ENCODE measurements around the gene GPBAR1. TPM values are rescaled to one million over a fixed set of nuclear protein-coding genes. Genes with fewer than 3 reads are reported as not detected.
A peak's percentile ranks its signal among the peaks of the same experiment; 100 is the strongest.

GPBAR1 gene
- total RNA-seq, 4 donors from 2014 or later: 4.6 to 37.8 (median 13.5) TPM

- TF ChIP-seq CTCF (IDR thresholded peaks at IDR 0.05) (no peak), EP300 (IDR thresholded peaks at IDR 0.05) (no peak), POLR2A (IDR thresholded peaks at IDR 0.05) (no peak)
- no peak for DNase-seq (ENCODE audit: low spot score in 2 of 2)
- WGBS, 2 donors: 82 to 84% methylated on average over 4 of the region's 4 CpGs
- no peak overlapping the region for H3K27ac ChIP-seq
- H3K27me3 ChIP-seq: no peaks in the 10 kb centered on the region
- no peaks in the 10 kb centered on the region for H3K36me3 ChIP-seq
- no peaks in the 10 kb centered on the region for H3K9me3 ChIP-seq
- H3K4me3 ChIP-seq: no peak overlapping the region
- peaks cover 0 to 25% (median 0%) of the 10 kb centered on the region in 4 donors for H3K4me1 ChIP-seq
Measured at GRCh38 chr2:218300141-218300540, 39.3 kb downstream of the GPBAR1 start.

GRCh38 chr2:218301176-218301819 is 40.5 kb downstream of the GPBAR1 start:
- Histone ChIP-seq H3K36me3 (no peaks in the 10 kb centered on the region), H3K27me3 (no peaks in the 10 kb centered on the region), H3K4me3 (no peak overlapping the region), H3K27ac (peak overlapping the region in 1 of 4 donors; percentile 41), H3K4me1 (peaks cover 0 to 25% (median 0%) of the 10 kb centered on the region in 4 donors), H3K9me3 (no peaks in the 10 kb centered on the region)
- TF ChIP-seq POLR2A (IDR thresholded peaks at IDR 0.05): no peak
- peak in 1 of 2 donors; percentile 52 for TF ChIP-seq EP300 (IDR thresholded peaks at IDR 0.05)
- peak; percentile 95 to 97 (median 96) for TF ChIP-seq CTCF (IDR thresholded peaks at IDR 0.05)
- DNase-seq (ENCODE audit: low spot score in 2 of 2): peak; percentile 81 to 95
- WGBS, 2 donors: 8 to 11% methylated on average over 9 of the region's 9 CpGs

- H3K4me3 ChIP-seq: no peak overlapping the region
- no peaks in the 10 kb centered on the region for H3K27me3 ChIP-seq
- no peaks in the 10 kb centered on the region for H3K36me3 ChIP-seq
- no peak for DNase-seq (ENCODE audit: low spot score in 2 of 2)
- no peak overlapping the region for H3K27ac ChIP-seq
- 67 to 68% methylated on average over 5 of the region's 5 CpGs for WGBS, 2 donors
- no peaks in the 10 kb centered on the region for H3K9me3 ChIP-seq
- TF ChIP-seq CTCF (IDR thresholded peaks at IDR 0.05) (no peak), POLR2A (IDR thresholded peaks at IDR 0.05) (no peak), EP300 (IDR thresholded peaks at IDR 0.05) (no peak)
- peaks cover 0 to 6% (median 0%) of the 10 kb centered on the region in 4 donors for H3K4me1 ChIP-seq
Measured at GRCh38 chr2:218305383-218305782, 44.6 kb downstream of the GPBAR1 start.

- no peak for DNase-seq (ENCODE audit: low spot score in 2 of 2)
- WGBS, 2 donors: 82 to 86% methylated on average over 9 of the region's 9 CpGs
- no peak overlapping the region for H3K27ac ChIP-seq
- peaks cover 0 to 1% (median 0%) of the 10 kb centered on the region in 4 donors for H3K4me1 ChIP-seq
- no peaks in the 10 kb centered on the region for H3K9me3 ChIP-seq
- no peak for TF ChIP-seq EP300 (IDR thresholded peaks at IDR 0.05)
- TF ChIP-seq POLR2A (IDR thresholded peaks at IDR 0.05): no peak
- TF ChIP-seq CTCF (IDR thresholded peaks at IDR 0.05): no peak
- H3K27me3 ChIP-seq: no peaks in the 10 kb centered on the region
- H3K4me3 ChIP-seq: no peak overlapping the region
- H3K36me3 ChIP-seq: no peaks in the 10 kb centered on the region
Measured at GRCh38 chr2:218306184-218306920, 45.5 kb downstream of the GPBAR1 start.
